Small intestine (tissue), 7 donors: Measurements from ENCODE around the gene ING5. TPM values are rescaled to one million over a fixed set of nuclear protein-coding genes. Genes with fewer than 3 reads are reported as not detected.
"Not testable (repeated sequence)": the region's sequence is repeated elsewhere in the genome, so short reads cannot be mapped to it uniquely, and the experiment has no call there.

ENCODE experiments used
- DNase-seq, 2 donors: peaks; one replicate each; pipeline versions ENCODE4 v3.0.0 to v3.0.0-alpha.2; 2013
- FAIRE-seq: peaks from 2 replicates; lab custom pipeline; 2012; peaks lifted over from hg19 to GRCh38; lab: Jason Lieb, UNC
- H3K27ac ChIP-seq, 3 donors: one replicate each; pipeline ENCODE4 v1.5.1; 2013; ENCODE audit warnings: low read length in 2 of 3, mild to moderate bottlenecking in 2 of 3, control low read depth in 1 of 3, inconsistent platforms in 1 of 3, low read depth in 1 of 3, moderate library complexity in 1 of 3
- H3K27me3 ChIP-seq, 3 donors: one replicate each; pipeline ENCODE4 v1.6.1; 2013; ENCODE audit warnings: low read length in 3 of 3, inconsistent platforms in 1 of 3; ENCODE audit not compliant: control insufficient read depth in 3 of 3, insufficient read depth in 3 of 3
- H3K36me3 ChIP-seq, 3 donors: one replicate each; pipeline ENCODE4 v1.6.1; 2013; ENCODE audit warnings: low read length in 3 of 3, inconsistent platforms in 1 of 3, low read depth in 1 of 3, mild to moderate bottlenecking in 1 of 3, moderate library complexity in 1 of 3; ENCODE audit not compliant: control insufficient read depth in 3 of 3, insufficient read depth in 2 of 3
- H3K4me1 ChIP-seq, 3 donors: one replicate each; pipeline ENCODE4 v1.6.1; 2013; ENCODE audit warnings: low read length in 2 of 3, inconsistent platforms in 1 of 3, low read depth in 1 of 3, mild to moderate bottlenecking in 1 of 3, moderate library complexity in 1 of 3; ENCODE audit not compliant: control insufficient read depth in 3 of 3, insufficient read depth in 2 of 3
- H3K4me3 ChIP-seq, 3 donors: one replicate each; pipeline ENCODE4 v1.5.1; 2013; ENCODE audit warnings: low read length in 3 of 3, control low read depth in 1 of 3, inconsistent platforms in 1 of 3, low read depth in 1 of 3, mild to moderate bottlenecking in 1 of 3, moderate library complexity in 1 of 3
- H3K9me3 ChIP-seq, 2 donors: one replicate each; pipeline ENCODE4 v1.6.1; 2013; ENCODE audit warnings: low read depth in 1 of 2, low read length in 1 of 2; ENCODE audit not compliant: control insufficient read depth in 2 of 2, insufficient read depth in 1 of 2
- whole genome bisulfite sequencing, 3 donors: extraction: QIAGEN DNeasy Blood & Tissue Kit; methylation state at CpG; one replicate each; pipeline ENCODE4 v1.1.7; 2013; 5-methylcytosine and 5-hydroxymethylcytosine counted together
- polyA plus RNA-seq, 4 donors: library from polyadenylated mRNA; stranded (reverse) in 3 of 4; unstranded in 1 of 4; fragments of 200-250 nt in 3 of 4; fragments of 120-200 nt in 1 of 4; gene quantifications; one replicate each; pipeline versions ENCODE4 v1.2.1 to v1.2.3, GENCODE V29; 2013
- donor health status: healthy with polysubstance abuse.
- donor health status: control.
- donor health status: control.
- donor health status: Bipolar disorder and iron deficiency.
- donor health status: healthy.

ING5 gene
- polyA plus RNA-seq, 4 donors, result 20.3 to 44.5 (median 35.4) TPM

GRCh38 chr2:241657786-241658254 lies 44.0 kb upstream of the ING5 start:
- no peak overlapping the region for H3K27ac ChIP-seq
- no peak overlapping the region for H3K4me3 ChIP-seq
- WGBS, 3 donors, result 89 to 93% (median 92%) methylated on average over 14 to 15 of the region's 15 CpGs
- DNase-seq (no peak), FAIRE-seq (no peak)
- H3K4me1 ChIP-seq, result no peaks in the 10 kb centered on the region
- no peaks in the 10 kb centered on the region for H3K9me3 ChIP-seq
- H3K36me3 ChIP-seq, result peaks cover 17 to 90% (median 18%) of the 10 kb centered on the region in 3 donors
- H3K27me3 ChIP-seq, result no peaks in the 10 kb centered on the region

DNA sequence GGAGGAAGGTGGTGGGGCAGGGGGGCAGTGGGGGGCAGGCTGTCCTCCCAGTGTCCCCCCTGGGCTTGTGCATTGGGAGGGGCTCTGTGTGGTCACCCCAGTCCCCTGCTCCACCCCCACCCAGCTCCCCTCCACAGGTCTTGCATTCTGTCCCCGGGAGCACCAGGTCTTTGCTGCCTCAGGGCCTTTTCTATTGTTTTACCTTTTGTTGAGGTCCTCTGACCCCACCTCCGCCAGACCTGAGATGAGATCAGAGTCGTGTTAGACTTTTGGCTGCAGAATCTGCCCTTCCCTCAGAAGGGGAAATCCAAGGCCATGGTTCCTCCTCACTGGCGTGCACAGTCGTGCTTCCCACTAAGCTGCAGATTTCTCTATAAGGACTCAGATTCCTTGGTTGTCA lies 43.5 kb upstream of the ING5 start:
- DNase-seq (no peak), FAIRE-seq (no peak)
- no peaks in the 10 kb centered on the region for H3K4me1 ChIP-seq
- no peak overlapping the region for H3K4me3 ChIP-seq
- peaks cover 17 to 88% (median 18%) of the 10 kb centered on the region in 3 donors for H3K36me3 ChIP-seq
- 76 to 85% (median 79%) methylated on average over 5 of the region's 5 CpGs for WGBS, 3 donors
- H3K27me3 ChIP-seq, result no peaks in the 10 kb centered on the region
- H3K27ac ChIP-seq, result no peak overlapping the region
- H3K9me3 ChIP-seq, result no peaks in the 10 kb centered on the region

- H3K36me3 ChIP-seq, result peaks cover 13 to 82% (median 18%) of the 10 kb centered on the region in 3 donors
Observed at GRCh38 chr2:241659150-241659739, 42.6 kb upstream of the ING5 start.

GRCh38 chr2:241660593-241661213 lies 41.1 kb upstream of the ING5 start:
- no peaks in the 10 kb centered on the region for H3K27me3 ChIP-seq
- H3K9me3 ChIP-seq, result no peaks in the 10 kb centered on the region
- H3K4me3 ChIP-seq, result no peak overlapping the region
- WGBS, 3 donors, result 94 to 95% (median 95%) methylated on average over 14 of the region's 14 CpGs
- peaks cover 5 to 72% (median 8%) of the 10 kb centered on the region in 3 donors for H3K36me3 ChIP-seq
- no peaks in the 10 kb centered on the region for H3K4me1 ChIP-seq
- DNase-seq, result no peak
- H3K27ac ChIP-seq, result no peak overlapping the region
- FAIRE-seq, result no peak

More at GRCh38 chr2:241659150-241659739, 42.6 kb upstream of the ING5 start:
- no peak for FAIRE-seq
- no peaks in the 10 kb centered on the region for H3K9me3 ChIP-seq
- DNase-seq, result peak; percentile 69 to 72
- 52 to 57% (median 56%) methylated on average over 26 of the region's 26 CpGs for WGBS, 3 donors
- no peaks in the 10 kb centered on the region for H3K4me1 ChIP-seq
- no peak overlapping the region for H3K27ac ChIP-seq
- H3K4me3 ChIP-seq, result no peak overlapping the region
- H3K27me3 ChIP-seq, result no peaks in the 10 kb centered on the region

GRCh38 chr2:241662731-241663130 lies 39.1 kb upstream of the ING5 start:
- not testable (repeated sequence) for FAIRE-seq, H3K27me3 ChIP-seq, H3K27ac ChIP-seq, H3K4me3 ChIP-seq, H3K9me3 ChIP-seq, H3K4me1 ChIP-seq
- H3K36me3 ChIP-seq, result peaks cover 7 to 70% (median 7%) of the 10 kb centered on the region in 3 donors
- DNase-seq, result peak in 1 of 2 donors; percentile 13
- WGBS, 3 donors, result 83 to 92% (median 89%) methylated on average over 24 of the region's 24 CpGs

- H3K4me3 ChIP-seq, result no peak overlapping the region
- 87 to 89% (median 88%) methylated on average over 23 of the region's 23 CpGs for WGBS, 3 donors
- no peaks in the 10 kb centered on the region for H3K9me3 ChIP-seq
- H3K4me1 ChIP-seq, result no peaks in the 10 kb centered on the region
- FAIRE-seq, result no peak
- peaks cover 9 to 73% (median 18%) of the 10 kb centered on the region in 3 donors for H3K36me3 ChIP-seq
- H3K27me3 ChIP-seq, result no peaks in the 10 kb centered on the region
- no peak overlapping the region for H3K27ac ChIP-seq
- no peak for DNase-seq
Observed at GRCh38 chr2:241665731-241666440, 36.0 kb upstream of the ING5 start.

GRCh38 chr2:241666627-241667400 lies 35.0 kb upstream of the ING5 start:
- peaks cover 7 to 73% (median 19%) of the 10 kb centered on the region in 3 donors for H3K36me3 ChIP-seq
- no peak overlapping the region for H3K4me3 ChIP-seq
- no peak overlapping the region for H3K27ac ChIP-seq
- H3K4me1 ChIP-seq, result no peaks in the 10 kb centered on the region
- WGBS, 3 donors, result 81 to 92% (median 92%) methylated on average over 42 of the region's 42 CpGs
- DNase-seq, result no peak
- no peak for FAIRE-seq
- no peaks in the 10 kb centered on the region for H3K27me3 ChIP-seq
- H3K9me3 ChIP-seq, result no peaks in the 10 kb centered on the region

- Histone ChIP-seq H3K4me1 (no peaks in the 10 kb centered on the region), H3K27ac (no peak overlapping the region), H3K4me3 (no peak overlapping the region), H3K36me3 (peaks cover 7 to 80% (median 21%) of the 10 kb centered on the region in 3 donors), H3K9me3 (no peaks in the 10 kb centered on the region), H3K27me3 (no peaks in the 10 kb centered on the region)
- 95 to 97% (median 96%) methylated on average over 18 to 21 of the region's 21 CpGs for WGBS, 3 donors
- DNase-seq, result no peak
- no peak for FAIRE-seq
Observed at GRCh38 chr2:241668354-241668753, 33.5 kb upstream of the ING5 start.
